GM18507 (cell line): ENCODE results near the gene CCDC69.

Experiments
- DNase-seq: peaks from one replicate; pipeline ENCODE4 v3.0.0; 2011; ENCODE audit warnings: low read depth; ENCODE audit not compliant: insufficient read length; ENCODE audit errors: extremely low spot score
- FAIRE-seq: peaks from 2 replicates; lab custom pipeline; 2011; peaks lifted over from hg19 to GRCh38; lab: Jason Lieb, UNC

CCDC69 gene

DNA sequence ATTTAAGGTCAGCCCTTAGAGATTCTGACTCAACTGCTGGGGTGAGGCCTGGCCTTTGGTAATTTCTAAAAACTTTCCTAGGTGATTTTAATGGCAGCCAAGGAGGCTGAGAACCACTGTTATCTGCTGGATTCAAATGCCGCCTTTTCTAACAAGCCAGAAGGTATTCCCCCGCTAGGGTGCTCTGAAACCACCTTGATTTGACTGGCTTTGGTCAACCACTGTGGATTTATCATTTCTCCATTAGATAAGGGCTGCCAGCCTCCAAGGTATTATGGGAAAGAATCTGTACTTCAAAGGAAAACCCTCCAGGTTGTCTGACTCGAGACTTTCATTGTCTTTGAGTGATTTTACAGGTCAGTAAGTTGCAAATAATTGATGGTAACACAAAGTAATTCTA is 70.6 kb downstream of the CCDC69 start:
- DNase-seq, result no peak
- FAIRE-seq, result peak; percentile 31

GRCh38 chr5:151151793-151152192 is 72.1 kb downstream of the CCDC69 start:
- DNase-seq (no peak), FAIRE-seq (peak; percentile 86)

- FAIRE-seq (no peak), DNase-seq (no peak)
These were observed 72.6 kb downstream of the CCDC69 start for GRCh38 chr5:151151263-151151660.

DNA sequence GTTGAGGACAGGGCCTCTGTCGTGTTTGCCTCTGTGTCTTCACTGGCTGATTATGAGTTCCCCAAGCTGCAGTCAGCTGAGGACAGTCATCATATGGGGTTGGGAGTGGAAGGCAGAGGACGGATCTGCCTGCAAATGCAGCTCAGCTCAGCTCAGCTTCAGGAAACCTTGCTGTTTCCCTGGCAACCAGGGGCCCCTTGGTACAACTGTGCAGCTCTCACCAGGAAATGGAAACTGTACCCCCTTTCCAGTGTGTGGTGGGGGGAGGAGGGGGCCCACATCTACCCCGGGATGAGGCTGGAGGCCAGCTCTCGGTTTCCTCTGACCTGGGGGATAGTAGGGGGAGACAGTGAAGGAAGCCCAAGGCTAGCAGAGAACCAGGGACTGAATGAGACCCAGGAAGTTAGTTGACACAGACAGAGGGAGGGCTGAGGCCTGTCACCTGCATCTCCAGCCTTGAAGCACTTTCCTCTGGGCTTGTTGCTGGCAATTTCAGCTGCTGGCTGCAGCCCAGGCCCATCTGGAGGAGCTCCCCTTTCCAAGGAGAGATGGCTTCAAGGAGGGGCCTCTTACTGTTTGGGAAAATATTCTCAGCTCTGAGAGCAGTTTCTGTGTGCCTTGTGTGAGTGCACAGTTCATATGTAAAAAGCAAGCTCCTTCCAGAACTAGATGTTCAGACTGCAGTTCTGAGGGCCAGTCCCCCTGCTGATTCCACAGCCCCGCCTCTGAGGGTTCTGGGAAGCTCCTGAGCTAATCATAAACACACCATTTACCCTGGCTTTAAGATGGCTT is 73.2 kb downstream of the CCDC69 start:
- DNase-seq (no peak), FAIRE-seq (peak; percentile 92)

DNA sequence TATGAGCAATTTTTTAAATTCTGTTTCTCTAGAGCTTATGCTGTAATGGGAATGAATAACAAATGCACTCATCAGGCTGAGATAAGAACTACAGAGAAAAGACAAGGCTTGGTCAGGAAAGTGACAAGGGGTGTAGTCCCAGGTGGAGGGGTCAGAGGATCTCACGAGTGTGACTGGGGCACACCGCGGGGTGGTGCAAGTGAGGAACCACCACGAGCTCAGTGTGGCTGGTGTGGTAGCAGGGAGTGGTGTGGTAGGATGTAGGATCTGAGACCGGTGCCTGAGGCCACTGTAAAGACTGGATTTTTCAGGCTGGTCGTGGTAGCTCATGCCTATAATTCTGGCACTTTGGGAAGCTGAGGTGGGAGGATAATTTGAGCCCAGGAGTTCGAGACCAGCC is 75.3 kb downstream of the CCDC69 start:
- DNase-seq (no peak), FAIRE-seq (no peak)

DNA sequence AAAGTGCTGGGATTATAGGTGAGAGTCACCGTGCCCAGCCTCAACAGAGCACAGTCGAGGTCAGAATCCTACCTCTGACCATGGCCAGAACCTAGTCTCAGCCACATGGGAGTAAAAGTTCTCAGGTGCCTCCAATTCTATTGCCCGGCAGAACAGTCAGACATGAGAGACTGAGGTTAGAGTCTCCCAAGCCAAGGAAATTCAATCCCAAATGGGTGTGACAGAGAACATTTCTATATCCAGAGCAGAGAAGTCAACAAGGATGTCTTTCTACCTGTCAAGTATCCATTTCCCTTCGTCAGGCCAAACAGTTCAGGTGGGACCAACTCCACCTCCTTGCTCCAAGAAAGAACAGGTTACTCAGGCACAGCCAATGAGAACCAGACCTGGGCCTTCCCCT is 76.9 kb downstream of the CCDC69 start:
- DNase-seq, result no peak
- no peak for FAIRE-seq

DNA sequence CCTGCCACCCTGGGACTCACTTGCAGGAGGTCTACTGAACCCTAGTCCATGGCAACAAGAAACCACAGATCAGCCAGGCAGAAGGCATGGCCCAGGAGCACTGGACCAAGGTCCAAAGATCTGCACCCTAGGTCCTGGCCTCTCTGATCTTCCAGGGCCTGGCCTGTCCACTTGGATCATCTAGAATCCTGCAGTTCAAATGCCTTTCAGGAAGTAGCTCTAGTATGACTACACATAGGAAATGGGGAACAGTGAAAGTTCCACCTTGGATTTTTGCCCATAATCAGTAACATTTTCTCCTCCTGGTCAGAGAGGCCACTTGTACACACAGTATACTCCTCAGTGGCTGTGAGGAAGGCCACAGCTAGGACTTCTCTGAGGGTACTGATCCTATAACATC is 77.8 kb downstream of the CCDC69 start:
- FAIRE-seq (no peak), DNase-seq (no peak)

GRCh38 chr5:151144922-151145321 is 79.0 kb downstream of the CCDC69 start:
- DNase-seq, result no peak
- no peak for FAIRE-seq

DNA sequence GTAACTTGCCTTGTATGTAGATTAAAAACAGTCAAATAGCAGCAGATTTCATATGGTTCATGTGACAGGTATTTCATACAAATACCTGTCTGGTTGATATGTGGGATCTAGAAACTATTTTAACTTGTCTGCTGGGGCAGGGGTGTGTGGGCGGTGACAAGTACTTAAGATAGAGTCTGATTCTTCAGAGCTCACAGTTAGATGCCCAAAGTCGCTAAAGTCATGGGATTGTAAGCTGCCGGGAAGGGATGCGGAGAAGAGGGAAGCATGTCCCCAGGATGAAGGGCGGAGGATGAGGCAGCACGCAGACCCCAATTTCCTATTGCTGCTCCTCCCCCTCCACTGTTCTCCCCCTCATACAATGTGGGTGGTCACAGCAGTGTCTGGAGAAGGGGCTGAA is 79.6 kb downstream of the CCDC69 start:
- FAIRE-seq (no peak), DNase-seq (no peak)

DNA sequence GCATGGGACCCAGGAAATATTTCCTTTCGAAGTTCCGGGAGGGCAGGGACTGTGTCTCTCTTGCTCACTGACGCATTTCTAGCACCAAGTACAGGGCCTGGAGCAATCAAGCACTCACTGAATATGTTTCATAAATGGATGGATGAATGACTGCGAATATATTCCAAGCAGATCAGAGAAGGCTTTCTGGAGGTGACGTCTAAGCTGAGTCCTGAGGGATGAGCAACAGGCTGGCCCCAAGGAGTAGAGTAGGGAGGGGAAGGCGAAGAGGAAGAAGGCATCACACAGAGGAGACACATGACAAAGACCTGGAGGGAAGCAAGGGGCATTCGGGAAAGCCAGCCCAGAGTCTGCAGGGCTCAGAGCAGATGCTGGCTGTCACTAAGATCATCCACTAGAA is 80.2 kb downstream of the CCDC69 start:
- FAIRE-seq (no peak), DNase-seq (no peak)

- FAIRE-seq, result no peak
- no peak for DNase-seq
These were observed 81.0 kb downstream of the CCDC69 start for GRCh38 chr5:151142933-151143332.

GRCh38 chr5:151141535-151141934 is 82.4 kb downstream of the CCDC69 start:
- peak; percentile 96 for FAIRE-seq
- peak; percentile 67 for DNase-seq

- DNase-seq (no peak), FAIRE-seq (peak; percentile 18)
These were observed 83.0 kb downstream of the CCDC69 start for GRCh38 chr5:151140686-151141459.

DNA sequence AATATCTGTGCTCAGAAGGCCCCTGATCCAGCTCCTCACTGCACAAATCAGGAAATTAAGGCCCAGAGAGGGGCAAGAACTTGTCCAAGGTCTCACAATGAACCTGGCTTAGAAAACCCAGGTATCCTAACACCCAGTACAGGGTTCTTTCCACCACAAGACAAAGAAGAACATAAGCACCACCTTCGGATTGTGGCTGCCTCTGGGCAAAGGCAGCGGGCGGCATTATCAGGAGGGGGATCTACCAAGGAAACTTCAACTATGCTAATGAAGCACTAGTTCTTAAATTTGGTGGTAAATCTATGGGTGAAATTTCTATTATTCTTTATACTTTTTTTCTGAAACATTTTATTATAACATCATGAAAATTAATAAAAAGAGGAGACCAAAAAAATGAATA is 84.2 kb downstream of the CCDC69 start:
- no peak for FAIRE-seq
- no peak for DNase-seq

- no peak for FAIRE-seq
- no peak for DNase-seq
These were observed 84.9 kb downstream of the CCDC69 start for GRCh38 chr5:151139015-151139414.

GRCh38 chr5:151138114-151138513 is 85.8 kb downstream of the CCDC69 start:
- DNase-seq, result no peak
- FAIRE-seq, result no peak

- FAIRE-seq (peak; percentile 12), DNase-seq (no peak)
These were observed 86.6 kb downstream of the CCDC69 start for GRCh38 chr5:151137067-151137825.

GRCh38 chr5:151134228-151134627 is 89.7 kb downstream of the CCDC69 start:
- DNase-seq (no peak), FAIRE-seq (peak; percentile 86)

- no peak for DNase-seq
- peak; percentile 44 for FAIRE-seq
These were observed 90.9 kb downstream of the CCDC69 start for GRCh38 chr5:151132963-151133362.
